ENCODE measurements around the gene SLC23A1. TPM values are rescaled to one million over a fixed set of nuclear protein-coding genes. Genes with fewer than 3 reads are reported as not detected.

Gene SLC23A1
- total RNA-seq, 3 donors from 2014 or later (not counting 1 experiment from before 2014, with no cell fraction given), result not detected

- peak in 1 of 2 donors; percentile 35 for DNase-seq
- Mint-ChIP-seq H3K9me3 (no peaks in the 10 kb centered on the region), H3K27me3 (ENCODE audit: low read depth in 2 of 2) (no peaks in the 10 kb centered on the region), H3K4me3 (no peak overlapping the region), H3K27ac (peak overlapping the region in 1 of 2 donors; percentile 2), H3K4me1 (no peaks in the 10 kb centered on the region), H3K36me3 (no peaks in the 10 kb centered on the region)
- intact Hi-C loops (cut with micrococcal nuclease), result no loop called here
- H3K27me3 ChIP-seq (ENCODE audit: control insufficient read depth, insufficient read depth, low read length), result no peaks in the 10 kb centered on the region
- TF ChIP-seq CTCF (IDR thresholded peaks at IDR 0.05), result no peak
- no peaks in the 10 kb centered on the region for H3K4me1 ChIP-seq (ENCODE audit: control insufficient read depth, insufficient read depth, low read length)
- H3K4me3 ChIP-seq (ENCODE audit: low read length), result no peak overlapping the region
- ATAC-seq, result no peak
- WGBS (ENCODE audit: insufficient coverage), result 94% methylated on average over 2 of the region's 2 CpGs
- H3K27ac ChIP-seq (ENCODE audit: low read length), result no peak overlapping the region
- H3K9me3 ChIP-seq (ENCODE audit: control insufficient read depth, insufficient read depth, low read length), result no peaks in the 10 kb centered on the region
- peaks cover 65% of the 10 kb centered on the region for H3K36me3 ChIP-seq (ENCODE audit: control insufficient read depth, insufficient read depth, low read length)
These were observed 14.5 kb downstream of the SLC23A1 start for GRCh38 chr5:139368613-139369012.

- Mint-ChIP-seq H3K27me3 (ENCODE audit: low read depth in 2 of 2) (no peaks in the 10 kb centered on the region), H3K4me3 (no peak overlapping the region), H3K9me3 (no peaks in the 10 kb centered on the region), H3K4me1 (peaks cover 9% of the 10 kb centered on the region in 2 donors), H3K36me3 (no peaks in the 10 kb centered on the region), H3K27ac (peak overlapping the region in 1 of 2 donors; percentile 21)
- Histone ChIP-seq H3K36me3 (ENCODE audit: control insufficient read depth, insufficient read depth, low read length) (peaks cover 46% of the 10 kb centered on the region), H3K27me3 (ENCODE audit: control insufficient read depth, insufficient read depth, low read length) (no peaks in the 10 kb centered on the region), H3K4me3 (ENCODE audit: low read length) (no peak overlapping the region), H3K4me1 (ENCODE audit: control insufficient read depth, insufficient read depth, low read length) (no peaks in the 10 kb centered on the region), H3K9me3 (ENCODE audit: control insufficient read depth, insufficient read depth, low read length) (no peaks in the 10 kb centered on the region), H3K27ac (ENCODE audit: low read length) (no peak overlapping the region)
- TF ChIP-seq CTCF (IDR thresholded peaks at IDR 0.05), result no peak
- ATAC-seq, result no peak
- WGBS (ENCODE audit: insufficient coverage), result 86% methylated on average over 2 of the region's 2 CpGs
- no peak for DNase-seq
- intact Hi-C loops (cut with micrococcal nuclease), result no loop called here
These were observed 18.6 kb downstream of the SLC23A1 start for GRCh38 chr5:139364466-139364865.

- no peak overlapping the region for H3K4me3 Mint-ChIP-seq
- Histone ChIP-seq H3K4me3 (ENCODE audit: low read length) (no peak overlapping the region), H3K4me1 (ENCODE audit: control insufficient read depth, insufficient read depth, low read length) (no peaks in the 10 kb centered on the region), H3K36me3 (ENCODE audit: control insufficient read depth, insufficient read depth, low read length) (peaks cover 41% of the 10 kb centered on the region), H3K27me3 (ENCODE audit: control insufficient read depth, insufficient read depth, low read length) (no peaks in the 10 kb centered on the region), H3K9me3 (ENCODE audit: control insufficient read depth, insufficient read depth, low read length) (no peaks in the 10 kb centered on the region), H3K27ac (ENCODE audit: low read length) (no peak overlapping the region)
- DNase-seq (no peak), ATAC-seq (no peak)
- 96% methylated on average over 2 of the region's 2 CpGs for WGBS (ENCODE audit: insufficient coverage)
- peak overlapping the region in 1 of 2 donors; percentile 21 for H3K27ac Mint-ChIP-seq
- no peaks in the 10 kb centered on the region for H3K27me3 Mint-ChIP-seq (ENCODE audit: low read depth in 2 of 2)
- H3K9me3 Mint-ChIP-seq, result no peaks in the 10 kb centered on the region
- H3K4me1 Mint-ChIP-seq, result peaks cover 9% of the 10 kb centered on the region in 2 donors
- intact Hi-C loops (cut with micrococcal nuclease), result no loop called here
- no peak for TF ChIP-seq CTCF (IDR thresholded peaks at IDR 0.05)
- H3K36me3 Mint-ChIP-seq, result no peaks in the 10 kb centered on the region
These were observed 19.2 kb downstream of the SLC23A1 start for GRCh38 chr5:139363937-139364336.

- ATAC-seq (peak in 1 of 3 donors; percentile 31), DNase-seq (no peak)
- no peak overlapping the region for H3K27ac ChIP-seq (ENCODE audit: low read length)
- intact Hi-C loops (cut with micrococcal nuclease), result no loop called here
- H3K27me3 Mint-ChIP-seq (ENCODE audit: low read depth in 2 of 2), result no peaks in the 10 kb centered on the region
- no peak overlapping the region for H3K4me3 Mint-ChIP-seq
- no peak for TF ChIP-seq CTCF (IDR thresholded peaks at IDR 0.05)
- no peaks in the 10 kb centered on the region for H3K9me3 ChIP-seq (ENCODE audit: control insufficient read depth, insufficient read depth, low read length)
- H3K27me3 ChIP-seq (ENCODE audit: control insufficient read depth, insufficient read depth, low read length), result no peaks in the 10 kb centered on the region
- WGBS (ENCODE audit: insufficient coverage), result 95% methylated on average over 4 of the region's 6 CpGs
- H3K9me3 Mint-ChIP-seq, result no peaks in the 10 kb centered on the region
- no peak overlapping the region for H3K4me3 ChIP-seq (ENCODE audit: low read length)
- no peaks in the 10 kb centered on the region for H3K36me3 Mint-ChIP-seq
- H3K4me1 Mint-ChIP-seq, result peaks cover 26 to 28% of the 10 kb centered on the region in 2 donors
- peaks cover 32% of the 10 kb centered on the region for H3K36me3 ChIP-seq (ENCODE audit: control insufficient read depth, insufficient read depth, low read length)
- H3K4me1 ChIP-seq (ENCODE audit: control insufficient read depth, insufficient read depth, low read length), result no peaks in the 10 kb centered on the region
- H3K27ac Mint-ChIP-seq, result no peak overlapping the region
These were observed 21.2 kb downstream of the SLC23A1 start for GRCh38 chr5:139361835-139362429.
